ENCODE measurements around the gene STAT2. TPM values are rescaled to one million over a fixed set of nuclear protein-coding genes. Genes with fewer than 3 reads are reported as not detected.
A peak's percentile ranks its signal among the peaks of the same experiment; 100 is the strongest.

Gene STAT2
- total RNA-seq, 1 donor from 2014 or later, result 48.2 TPM

DNA sequence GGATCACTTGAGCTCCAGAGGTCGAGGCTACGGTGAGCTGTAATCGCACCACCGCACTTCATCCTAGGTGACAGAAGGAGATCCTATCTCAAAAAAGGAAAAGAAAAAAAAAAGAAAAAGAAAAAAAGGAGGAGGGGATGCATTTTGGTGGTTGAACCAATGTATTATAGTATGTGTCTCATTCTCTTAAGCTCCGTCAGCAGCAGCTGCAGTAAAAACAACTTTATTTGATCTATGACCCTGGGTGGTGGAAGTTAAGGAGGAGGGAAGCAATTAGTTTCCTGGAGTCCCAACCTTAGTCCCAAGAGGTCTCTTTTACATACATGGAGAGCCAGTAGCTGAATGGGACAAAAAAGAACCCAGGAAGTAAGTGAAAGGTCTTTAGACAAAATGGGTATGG is 29.5 kb upstream of the STAT2 start:
- H3K4me3 ChIP-seq (ENCODE audit: low read depth, low read length), result no peak overlapping the region
- TF ChIP-seq, protein P1, sequence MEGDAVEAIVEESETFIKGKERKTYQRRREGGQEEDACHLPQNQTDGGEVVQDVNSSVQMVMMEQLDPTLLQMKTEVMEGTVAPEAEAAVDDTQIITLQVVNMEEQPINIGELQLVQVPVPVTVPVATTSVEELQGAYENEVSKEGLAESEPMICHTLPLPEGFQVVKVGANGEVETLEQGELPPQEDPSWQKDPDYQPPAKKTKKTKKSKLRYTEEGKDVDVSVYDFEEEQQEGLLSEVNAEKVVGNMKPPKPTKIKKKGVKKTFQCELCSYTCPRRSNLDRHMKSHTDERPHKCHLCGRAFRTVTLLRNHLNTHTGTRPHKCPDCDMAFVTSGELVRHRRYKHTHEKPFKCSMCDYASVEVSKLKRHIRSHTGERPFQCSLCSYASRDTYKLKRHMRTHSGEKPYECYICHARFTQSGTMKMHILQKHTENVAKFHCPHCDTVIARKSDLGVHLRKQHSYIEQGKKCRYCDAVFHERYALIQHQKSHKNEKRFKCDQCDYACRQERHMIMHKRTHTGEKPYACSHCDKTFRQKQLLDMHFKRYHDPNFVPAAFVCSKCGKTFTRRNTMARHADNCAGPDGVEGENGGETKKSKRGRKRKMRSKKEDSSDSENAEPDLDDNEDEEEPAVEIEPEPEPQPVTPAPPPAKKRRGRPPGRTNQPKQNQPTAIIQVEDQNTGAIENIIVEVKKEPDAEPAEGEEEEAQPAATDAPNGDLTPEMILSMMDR (conservative IDR thresholded peaks at IDR 0.05; ENCODE audit: low read depth, low read length), result no peak
- no peak for DNase-seq (ENCODE audit: low read depth)

DNA sequence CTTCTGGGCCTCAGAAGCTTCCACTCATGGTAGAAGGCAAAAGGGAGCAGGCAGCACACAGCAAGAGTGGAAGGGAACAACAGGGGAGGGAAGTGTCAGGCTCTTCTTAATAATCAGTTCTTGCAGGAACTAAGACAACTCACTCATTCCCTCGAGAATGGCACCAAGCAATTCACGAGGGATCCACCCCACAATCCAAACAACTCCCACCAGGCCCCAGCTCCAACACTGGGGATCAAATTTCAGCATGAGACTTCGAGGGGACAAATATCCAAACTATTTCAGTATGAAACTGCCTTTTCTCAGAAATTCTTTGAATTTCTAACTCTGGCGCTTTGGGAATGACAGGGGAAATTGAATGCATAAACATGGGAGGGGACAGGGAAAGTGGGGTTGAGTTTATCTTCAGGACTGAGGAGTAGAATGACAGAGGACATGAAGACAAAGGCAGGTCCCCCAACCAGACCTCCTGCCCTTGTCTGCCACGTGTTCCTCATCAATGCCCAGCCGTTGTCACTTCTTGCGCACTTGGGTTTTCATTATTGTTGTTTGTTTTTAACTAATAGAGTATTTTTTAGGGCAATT is 27.3 kb upstream of the STAT2 start:
- H3K4me3 ChIP-seq (ENCODE audit: low read depth, low read length), result no peak overlapping the region
- TF ChIP-seq, protein P1 (conservative IDR thresholded peaks at IDR 0.05; ENCODE audit: low read depth, low read length), result no peak
- no peak for DNase-seq (ENCODE audit: low read depth)

- no peak for DNase-seq (ENCODE audit: low read depth)
- H3K4me3 ChIP-seq (ENCODE audit: low read depth, low read length), result no peak overlapping the region
- TF ChIP-seq, protein P1 (conservative IDR thresholded peaks at IDR 0.05; ENCODE audit: low read depth, low read length), result no peak
Measured at GRCh38 chr12:56385873-56386272, 26.0 kb upstream of the STAT2 start.

DNA sequence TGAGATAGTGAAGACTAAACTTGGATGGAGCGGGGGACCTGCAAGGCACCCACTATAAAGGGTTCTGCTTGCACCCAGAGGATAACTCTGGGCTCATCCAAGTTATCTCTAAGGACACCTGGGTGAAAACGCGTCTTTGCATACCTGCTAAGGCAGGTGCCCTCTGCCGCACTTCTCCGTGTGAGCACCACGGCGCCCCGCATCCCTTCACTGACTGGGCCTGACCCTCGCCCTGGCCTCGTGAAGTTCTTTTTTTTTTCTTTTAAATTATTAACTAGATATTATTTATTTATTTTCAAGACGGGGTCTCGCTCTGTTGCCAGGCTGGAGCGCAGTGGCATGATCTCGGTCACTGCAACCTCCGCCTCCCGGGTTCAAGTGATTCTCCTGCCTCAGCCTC is 22.7 kb upstream of the STAT2 start:
- H3K4me3 ChIP-seq (ENCODE audit: low read depth, low read length), result no peak overlapping the region
- no peak for DNase-seq (ENCODE audit: low read depth)
- TF ChIP-seq, protein P1 (conservative IDR thresholded peaks at IDR 0.05; ENCODE audit: low read depth, low read length), result no peak

DNA sequence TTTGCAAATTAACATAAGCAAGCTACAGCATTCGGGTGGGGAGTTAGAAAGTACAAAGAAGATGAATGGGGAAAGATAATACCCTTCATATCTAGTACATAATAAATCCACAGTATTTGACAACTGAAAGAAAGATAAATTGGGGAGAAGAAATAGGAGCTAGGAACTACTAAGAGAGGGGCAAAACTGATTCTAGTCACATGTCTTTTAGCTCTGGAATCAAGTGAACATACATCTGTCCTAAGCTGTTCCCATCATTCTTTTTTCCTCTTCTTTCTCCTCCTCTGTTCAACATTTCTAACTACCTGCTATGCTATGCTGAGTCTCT is 18.0 kb upstream of the STAT2 start:
- no peak for DNase-seq (ENCODE audit: low read depth)
- H3K4me3 ChIP-seq (ENCODE audit: low read depth, low read length), result no peak overlapping the region
- TF ChIP-seq, protein P1 (conservative IDR thresholded peaks at IDR 0.05; ENCODE audit: low read depth, low read length), result no peak

- DNase-seq (ENCODE audit: low read depth), result peak; percentile 32
- no peak overlapping the region for H3K4me3 ChIP-seq (ENCODE audit: low read depth, low read length)
- TF ChIP-seq, protein P1 (conservative IDR thresholded peaks at IDR 0.05; ENCODE audit: low read depth, low read length), result peak; percentile 71
Measured at GRCh38 chr12:56377310-56377988, 17.5 kb upstream of the STAT2 start.
